ENCODE measurements around the gene AP1M1.

Gene AP1M1

DNA sequence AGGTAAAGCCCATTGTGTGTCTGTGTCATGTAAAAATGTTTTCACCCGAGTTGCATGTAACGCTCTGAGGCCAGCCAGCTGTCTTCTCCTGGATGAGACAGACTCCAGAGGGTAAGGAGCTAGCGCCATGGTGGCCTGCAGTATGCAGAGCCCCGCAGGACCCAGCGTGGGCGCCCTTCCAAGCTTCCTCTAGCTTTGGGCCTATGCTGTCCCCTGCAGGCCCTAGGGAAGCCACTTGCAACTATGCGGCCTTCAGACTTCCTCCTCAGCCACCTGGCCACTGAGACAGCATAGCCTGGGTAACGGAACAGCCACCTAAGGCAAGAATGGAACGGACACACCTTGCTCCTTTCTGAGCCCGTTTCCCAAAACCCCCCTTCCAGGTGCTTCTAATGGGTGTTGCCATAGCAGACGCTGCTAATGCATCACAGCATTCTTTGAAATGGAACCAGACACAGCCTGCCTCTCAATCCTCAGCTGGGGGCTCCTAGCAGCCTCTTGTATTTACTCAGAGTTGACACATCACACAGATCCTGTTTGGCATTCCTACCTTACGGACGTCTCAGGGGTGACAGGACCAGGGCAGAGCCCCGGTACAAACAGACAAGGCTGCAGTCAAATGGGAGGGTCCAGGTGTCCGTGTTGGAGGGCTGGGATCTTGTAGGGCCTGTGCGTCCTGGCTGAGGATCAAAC is 6.3 kb upstream of the AP1M1 start:
- no peaks in the 10 kb centered on the region for H3K9me3 Mint-ChIP-seq

DNA sequence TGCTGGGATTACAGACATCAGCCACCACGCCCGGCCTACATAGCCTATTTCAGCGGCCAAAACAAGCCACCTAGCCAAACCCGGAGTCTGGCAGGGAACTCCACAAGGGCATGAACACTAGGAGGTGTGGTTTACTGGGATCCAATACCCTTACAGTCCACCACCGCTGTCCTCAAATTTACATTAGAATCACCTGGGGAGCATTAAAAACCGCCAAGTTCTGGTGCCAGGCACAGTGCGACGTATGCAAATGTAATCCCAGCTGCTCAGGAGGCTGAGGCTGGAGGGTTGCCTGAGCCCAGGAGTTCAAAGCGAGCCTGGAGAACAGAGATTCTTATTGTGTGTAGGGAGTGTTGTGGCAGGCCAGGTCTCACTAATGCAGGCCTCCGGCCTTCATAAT is 4.2 kb upstream of the AP1M1 start:
- Mint-ChIP-seq H3K4me3 (no peak overlapping the region), H3K36me3 (ENCODE audit: insufficient read depth) (peaks cover 31% of the 10 kb centered on the region), H3K4me1 (peaks cover 19% of the 10 kb centered on the region), H3K27me3 (no peaks in the 10 kb centered on the region), H3K9me3 (no peaks in the 10 kb centered on the region), H3K27ac (ENCODE audit: low read depth) (no peak overlapping the region)
- DNase-seq (ENCODE audit: low spot score in 2 of 2) (no peak), ATAC-seq (replicated peaks; ENCODE audit: extremely low read depth, poor library complexity, severe bottlenecking) (no peak)

More for the DNA sequence above, 6.3 kb upstream of the AP1M1 start:
- H3K27me3 Mint-ChIP-seq = no peaks in the 10 kb centered on the region
- no peak overlapping the region for H3K4me3 Mint-ChIP-seq
- H3K36me3 Mint-ChIP-seq (ENCODE audit: insufficient read depth) = peaks cover 32% of the 10 kb centered on the region
- ATAC-seq (replicated peaks; ENCODE audit: extremely low read depth, poor library complexity, severe bottlenecking) (no peak), DNase-seq (ENCODE audit: low spot score in 2 of 2) (no peak)
- peaks cover 20% of the 10 kb centered on the region for H3K4me1 Mint-ChIP-seq
- no peak overlapping the region for H3K27ac Mint-ChIP-seq (ENCODE audit: low read depth)

DNA sequence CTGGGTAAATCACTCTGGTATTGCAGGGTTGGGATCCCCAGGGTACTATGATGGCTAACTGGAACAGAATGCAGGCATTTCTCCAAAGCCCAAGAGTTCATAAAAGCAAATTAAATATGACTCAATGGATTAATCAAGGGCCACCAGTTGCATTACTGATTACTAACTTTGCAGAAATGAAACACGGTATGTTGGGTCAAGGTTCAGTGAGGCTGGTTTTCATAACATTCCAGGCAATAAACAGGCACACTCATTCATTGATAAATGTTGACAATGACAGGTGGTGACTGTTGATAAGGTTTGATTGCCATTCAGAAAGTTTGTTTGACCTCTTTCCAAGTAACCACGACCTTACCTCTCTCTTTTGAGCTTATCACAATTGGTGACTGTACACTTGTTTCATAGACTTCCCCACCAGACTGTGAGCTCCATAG is 506 bp upstream of the AP1M1 start:
- no peak for DNase-seq (ENCODE audit: low spot score in 2 of 2)

GRCh38 chr19:16198370-16198651 is 600 bp downstream of the AP1M1 start:
- H3K36me3 Mint-ChIP-seq (ENCODE audit: insufficient read depth) = peaks cover 23% of the 10 kb centered on the region
- H3K27ac Mint-ChIP-seq (ENCODE audit: low read depth) = peak overlapping the region; percentile 94
- DNase-seq (ENCODE audit: low spot score in 2 of 2) (no peak), ATAC-seq (replicated peaks; ENCODE audit: extremely low read depth, poor library complexity, severe bottlenecking) (no peak)
- peaks cover 49% of the 10 kb centered on the region for H3K4me1 Mint-ChIP-seq
- H3K4me3 Mint-ChIP-seq = peak overlapping the region; percentile 78
- no peaks in the 10 kb centered on the region for H3K9me3 Mint-ChIP-seq
- H3K27me3 Mint-ChIP-seq = no peaks in the 10 kb centered on the region

More for the DNA sequence above, 506 bp upstream of the AP1M1 start:
- Mint-ChIP-seq H3K27ac (ENCODE audit: low read depth) (peak overlapping the region; percentile 94), H3K9me3 (no peaks in the 10 kb centered on the region), H3K36me3 (ENCODE audit: insufficient read depth) (peaks cover 21% of the 10 kb centered on the region), H3K4me3 (peak overlapping the region; percentile 78), H3K4me1 (peaks cover 38% of the 10 kb centered on the region), H3K27me3 (no peaks in the 10 kb centered on the region)
- no peak for ATAC-seq (replicated peaks; ENCODE audit: extremely low read depth, poor library complexity, severe bottlenecking)

GRCh38 chr19:16199275-16199932 is 1.7 kb downstream of the AP1M1 start:
- Mint-ChIP-seq H3K4me3 (peak overlapping the region; percentile 78), H3K27me3 (no peaks in the 10 kb centered on the region), H3K4me1 (peaks cover 55% of the 10 kb centered on the region), H3K27ac (ENCODE audit: low read depth) (peak overlapping the region; percentile 49), H3K9me3 (no peaks in the 10 kb centered on the region), H3K36me3 (ENCODE audit: insufficient read depth) (peaks cover 27% of the 10 kb centered on the region)
- ATAC-seq (replicated peaks; ENCODE audit: extremely low read depth, poor library complexity, severe bottlenecking) (no peak), DNase-seq (ENCODE audit: low spot score in 2 of 2) (no peak)

DNA sequence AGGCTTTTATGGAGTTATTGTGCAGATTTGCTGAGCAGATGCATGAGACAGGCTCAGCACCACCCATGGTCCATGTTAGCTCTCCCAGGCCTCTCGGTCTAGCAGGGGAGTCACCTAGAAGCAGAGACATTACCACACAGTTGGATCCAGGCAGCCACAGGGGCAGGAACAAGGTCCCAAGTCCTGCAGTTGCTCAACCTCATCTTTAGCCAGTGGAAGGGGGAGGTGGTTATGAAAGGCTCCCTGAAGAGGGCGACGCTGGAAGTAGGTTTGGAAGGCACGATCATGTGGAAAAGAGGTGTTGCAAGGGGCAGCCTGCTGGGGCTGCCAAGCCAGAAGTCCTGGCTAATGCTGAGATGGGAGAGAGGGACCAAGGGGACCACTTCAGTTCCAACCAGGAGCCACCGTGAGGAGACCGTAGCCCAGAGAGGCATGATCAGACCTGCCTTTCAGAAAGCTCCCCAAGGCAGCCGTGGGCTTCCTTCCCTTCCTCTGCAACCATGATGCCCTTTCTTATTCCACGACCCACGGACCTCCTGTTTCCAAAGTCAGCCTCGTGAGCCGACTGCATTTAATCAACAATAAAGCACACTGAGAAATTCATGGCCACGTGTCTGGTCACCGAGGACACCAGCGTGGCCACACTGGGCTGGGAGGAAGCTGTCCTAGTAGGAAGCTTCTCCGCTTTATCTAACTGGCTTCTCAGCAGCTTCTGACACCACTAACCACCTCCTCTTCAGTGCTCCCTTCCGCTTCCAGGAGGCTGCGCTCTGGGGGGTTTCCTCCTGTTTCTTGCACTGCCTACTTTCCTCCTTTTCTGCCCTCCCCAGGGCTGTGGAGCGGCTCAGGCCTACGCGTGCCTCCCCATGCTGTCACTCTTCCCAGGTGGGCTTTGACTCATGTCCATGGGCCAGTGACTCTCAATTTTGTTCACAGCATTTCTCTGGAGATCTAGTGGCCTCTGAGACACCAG is 2.6 kb downstream of the AP1M1 start:
- Mint-ChIP-seq H3K4me1 (peaks cover 55% of the 10 kb centered on the region), H3K27ac (ENCODE audit: low read depth) (peak overlapping the region; percentile 39)

GRCh38 chr19:16201011-16201391 is 3.3 kb downstream of the AP1M1 start:
- peaks cover 55% of the 10 kb centered on the region for H3K4me1 Mint-ChIP-seq

More for the DNA sequence above, 2.6 kb downstream of the AP1M1 start:
- H3K27me3 Mint-ChIP-seq = no peaks in the 10 kb centered on the region
- no peaks in the 10 kb centered on the region for H3K9me3 Mint-ChIP-seq
- ATAC-seq (replicated peaks; ENCODE audit: extremely low read depth, poor library complexity, severe bottlenecking) (no peak), DNase-seq (ENCODE audit: low spot score in 2 of 2) (no peak)
- H3K4me3 Mint-ChIP-seq = peak overlapping the region; percentile 34
- H3K36me3 Mint-ChIP-seq (ENCODE audit: insufficient read depth) = peaks cover 31% of the 10 kb centered on the region

GRCh38 chr19:16202320-16203255 is 4.9 kb downstream of the AP1M1 start:
- Mint-ChIP-seq H3K9me3 (no peaks in the 10 kb centered on the region), H3K36me3 (ENCODE audit: insufficient read depth) (peaks cover 36% of the 10 kb centered on the region), H3K27me3 (no peaks in the 10 kb centered on the region), H3K27ac (ENCODE audit: low read depth) (peak overlapping the region; percentile 75), H3K4me1 (peaks cover 60% of the 10 kb centered on the region), H3K4me3 (no peak overlapping the region)
- ATAC-seq (replicated peaks; ENCODE audit: extremely low read depth, poor library complexity, severe bottlenecking) (no peak), DNase-seq (ENCODE audit: low spot score in 2 of 2) (no peak)

More at GRCh38 chr19:16201011-16201391, 3.3 kb downstream of the AP1M1 start:
- H3K9me3 Mint-ChIP-seq = no peaks in the 10 kb centered on the region
- H3K27me3 Mint-ChIP-seq = no peaks in the 10 kb centered on the region
- DNase-seq (ENCODE audit: low spot score in 2 of 2) = no peak
- peak overlapping the region; percentile 34 for H3K4me3 Mint-ChIP-seq
- no peak for ATAC-seq (replicated peaks; ENCODE audit: extremely low read depth, poor library complexity, severe bottlenecking)
- peak overlapping the region; percentile 39 for H3K27ac Mint-ChIP-seq (ENCODE audit: low read depth)
- H3K36me3 Mint-ChIP-seq (ENCODE audit: insufficient read depth) = peaks cover 33% of the 10 kb centered on the region

DNA sequence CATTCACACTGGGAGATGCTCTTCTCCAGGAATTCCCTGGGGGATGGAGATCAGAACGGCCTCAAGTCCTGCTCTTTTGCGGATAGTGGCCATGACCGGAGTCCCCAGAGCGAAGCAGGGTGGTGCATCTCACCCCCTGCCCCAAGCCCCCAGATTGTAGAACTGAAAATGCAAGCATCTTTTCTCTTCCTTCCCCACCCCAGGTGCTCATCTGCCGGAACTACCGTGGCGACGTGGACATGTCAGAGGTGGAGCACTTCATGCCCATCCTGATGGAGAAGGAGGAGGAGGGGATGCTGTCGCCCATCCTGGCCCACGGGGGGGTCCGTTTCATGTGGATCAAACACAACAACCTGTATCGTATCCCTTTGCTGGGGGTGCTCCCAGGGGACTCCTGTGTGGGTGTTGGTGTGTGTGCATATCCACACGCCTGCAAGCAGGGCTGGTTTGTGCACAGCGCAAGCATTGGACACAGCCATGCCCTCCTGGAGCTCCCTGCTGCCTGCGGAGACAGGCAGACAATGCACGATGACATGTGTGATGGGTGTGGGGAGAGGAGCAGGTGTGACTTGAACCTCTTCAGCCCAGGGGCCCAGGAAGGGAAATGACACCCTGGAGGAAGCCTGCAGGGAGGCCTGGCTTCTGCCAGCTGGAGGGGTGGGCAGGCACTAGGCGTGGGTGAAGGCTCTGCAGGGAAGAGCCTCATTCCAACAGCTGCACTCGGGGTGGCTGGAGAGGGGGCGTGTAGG is 5.7 kb downstream of the AP1M1 start:
- ATAC-seq (replicated peaks; ENCODE audit: extremely low read depth, poor library complexity, severe bottlenecking) (no peak), DNase-seq (ENCODE audit: low spot score in 2 of 2) (no peak)
- Mint-ChIP-seq H3K9me3 (no peaks in the 10 kb centered on the region), H3K4me1 (peaks cover 57% of the 10 kb centered on the region), H3K4me3 (no peak overlapping the region), H3K27ac (ENCODE audit: low read depth) (peak overlapping the region; percentile 75), H3K27me3 (no peaks in the 10 kb centered on the region), H3K36me3 (ENCODE audit: insufficient read depth) (peaks cover 32% of the 10 kb centered on the region)

DNA sequence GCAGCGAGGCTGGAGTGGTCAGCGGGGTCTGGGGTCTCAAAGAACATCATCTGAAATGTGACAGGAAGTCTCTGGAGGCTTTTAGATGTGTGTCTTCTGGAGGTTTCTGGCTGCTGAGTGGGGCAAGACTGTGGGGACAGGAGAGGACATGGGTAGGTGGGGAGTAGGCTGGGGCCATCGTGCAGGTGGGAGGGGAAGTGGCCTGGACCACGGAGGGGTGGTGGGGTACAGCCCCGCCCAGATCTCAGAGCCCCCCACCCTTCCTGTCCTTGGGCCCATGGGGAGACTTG is 6.2 kb downstream of the AP1M1 start:
- Mint-ChIP-seq H3K4me1 (peaks cover 52% of the 10 kb centered on the region), H3K36me3 (ENCODE audit: insufficient read depth) (peaks cover 34% of the 10 kb centered on the region), H3K9me3 (no peaks in the 10 kb centered on the region), H3K27me3 (no peaks in the 10 kb centered on the region), H3K4me3 (no peak overlapping the region), H3K27ac (ENCODE audit: low read depth) (peak overlapping the region; percentile 75)
- ATAC-seq (replicated peaks; ENCODE audit: extremely low read depth, poor library complexity, severe bottlenecking) (no peak), DNase-seq (ENCODE audit: low spot score in 2 of 2) (no peak)

DNA sequence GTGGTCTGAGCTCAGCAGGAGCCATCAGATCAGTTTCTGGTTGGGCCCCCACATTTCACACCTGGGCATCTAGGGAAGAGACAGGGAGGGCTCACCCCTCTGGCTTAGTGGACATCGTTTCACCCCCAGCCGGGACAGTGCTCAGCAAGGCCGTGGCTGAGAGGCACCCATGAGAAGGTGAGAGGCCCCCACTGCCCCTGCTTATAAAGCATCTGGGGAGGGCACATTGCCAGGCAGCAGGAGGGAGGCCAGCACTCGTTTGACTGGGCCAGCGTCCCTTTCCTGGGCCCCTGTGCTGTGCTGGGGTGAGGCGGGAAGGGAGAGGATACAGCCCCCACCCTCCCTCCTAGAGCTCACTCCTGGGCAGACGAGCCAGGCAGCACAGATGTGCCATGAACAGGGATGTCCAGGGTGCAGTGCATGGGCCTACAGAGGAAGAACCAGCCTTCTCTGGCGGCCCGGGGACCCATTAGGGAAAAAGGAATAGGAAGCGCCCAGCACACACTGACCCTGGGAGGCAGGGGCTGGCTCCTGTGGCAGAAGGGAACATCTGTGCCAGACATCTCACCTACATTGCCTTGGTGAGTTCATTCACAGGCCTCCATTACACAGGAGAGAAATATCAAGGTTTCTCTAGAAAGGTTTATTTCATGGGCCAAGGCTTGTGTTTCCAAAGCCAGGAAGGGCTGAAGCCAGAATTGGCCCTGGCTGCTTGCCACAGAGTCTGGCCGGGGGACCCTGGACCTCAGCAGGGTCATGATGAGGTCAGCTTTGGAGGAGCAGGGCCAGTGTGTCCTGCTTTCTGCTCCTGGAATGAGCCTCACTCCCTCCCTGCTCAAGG is 7.7 kb downstream of the AP1M1 start:
- no peak for ATAC-seq (replicated peaks; ENCODE audit: extremely low read depth, poor library complexity, severe bottlenecking)
- no peak for DNase-seq (ENCODE audit: low spot score in 2 of 2)
- H3K4me3 Mint-ChIP-seq = no peak overlapping the region
- H3K4me1 Mint-ChIP-seq = peaks cover 40% of the 10 kb centered on the region
- H3K36me3 Mint-ChIP-seq (ENCODE audit: insufficient read depth) = peaks cover 38% of the 10 kb centered on the region
- H3K27ac Mint-ChIP-seq (ENCODE audit: low read depth) = no peak overlapping the region
- no peaks in the 10 kb centered on the region for H3K9me3 Mint-ChIP-seq
- H3K27me3 Mint-ChIP-seq = no peaks in the 10 kb centered on the region
